OCI-LY3 (cell line): ENCODE measurements around the gene SLC6A4.

ENCODE experiments used
- H2AFZ ChIP-seq: fragments of 200-600, 300-600 bp; shearing (Covaris generic); 2 replicates; pipeline ENCODE4 v1.6.0; 2014; ENCODE audit warnings: antibody characterized with exemption, low read depth, low read length
- H3K27ac ChIP-seq: fragments of 200-600, 300-600 bp; sonication (generic); 2 replicates; pipeline ENCODE4 v1.5.1; 2014; ENCODE audit warnings: mild to moderate bottlenecking, low read length, moderate library complexity, mixed read lengths
- H3K27me3 ChIP-seq: fragments of 200-600, 300-600 bp; sonication (generic); 2 replicates; pipeline ENCODE4 v1.6.1; 2014; ENCODE audit warnings: low read depth, low read length, mixed read lengths
- H3K36me3 ChIP-seq: fragments of 200-600, 300-600 bp; sonication (generic); replicated peaks from 2 replicates; pipeline ENCODE3; 2014; ENCODE audit warnings: low read depth, low read length, mixed read lengths
- H3K4me1 ChIP-seq: fragments of 300-600, 200-600 bp; sonication (generic); 2 replicates; pipeline ENCODE4 v1.6.1; 2014; ENCODE audit warnings: low read length, mixed read lengths
- H3K4me2 ChIP-seq: fragments of 200-600, 300-600 bp; sonication (generic); 2 replicates; pipeline ENCODE4 v1.6.1; 2014; ENCODE audit warnings: low read length, mixed read lengths
- H3K4me3 ChIP-seq: fragments of 300-600, 200-600 bp; sonication (generic); 2 replicates; pipeline ENCODE4 v1.5.1; 2014; ENCODE audit warnings: antibody characterized with exemption, mild to moderate bottlenecking, low read length, moderate library complexity
- H3K79me2 ChIP-seq: fragments of 300-600, 200-600 bp; shearing (Covaris generic); 2 replicates; pipeline ENCODE4 v1.6.1; 2014; ENCODE audit warnings: mild to moderate bottlenecking, low read length, mixed read lengths
- H3K9ac ChIP-seq: fragments of 300-600, 200-600 bp; shearing (Covaris generic); 2 replicates; pipeline ENCODE4 v1.6.0; 2014; ENCODE audit warnings: mild to moderate bottlenecking, low read length, moderate library complexity
- H3K9me3 ChIP-seq: fragments of 200-600, 300-600 bp; shearing (Covaris generic); 2 replicates; pipeline ENCODE4 v1.6.1; 2014; ENCODE audit warnings: low read length, mixed read lengths; ENCODE audit not compliant: insufficient read depth
- H4K20me1 ChIP-seq: fragments of 200-600, 300-600 bp; sonication (generic); 2 replicates; pipeline ENCODE4 v1.6.1; 2016; ENCODE audit warnings: low read length, mixed read lengths; ENCODE audit not compliant: insufficient read depth
- CTCF ChIP-seq: fragments of 200-600, 300-600 bp; sonication (generic); IDR thresholded peaks from 2 replicates; pipeline ENCODE4 v1.5.1; 2014; ENCODE audit warnings: antibody characterized with exemption, low read length, low read depth
- EZH2phosphoT487 ChIP-seq: fragments of 200-600 bp; shearing (Covaris generic); IDR thresholded peaks from 2 replicates; pipeline ENCODE4 v1.6.1; 2018; ENCODE audit warnings: antibody characterized with exemption, mixed run types, low read depth

The SLC6A4 gene

GRCh38 chr17:30225112-30225511 is 10.4 kb downstream of the SLC6A4 start:
- TF ChIP-seq EZH2phosphoT487: no peak
- no peak for TF ChIP-seq CTCF
- Histone ChIP-seq H3K27ac (no peak overlapping the region), H3K9me3 (no peaks in the 10 kb centered on the region)

GRCh38 chr17:30224419-30224960 is 11.0 kb downstream of the SLC6A4 start:
- Histone ChIP-seq H3K9ac (no peak overlapping the region), H2AFZ (no peak overlapping the region), H3K4me3 (no peak overlapping the region), H3K4me2 (no peak overlapping the region), H3K79me2 (no peaks in the 10 kb centered on the region), H3K9me3 (no peaks in the 10 kb centered on the region), H3K4me1 (no peaks in the 10 kb centered on the region), H3K36me3 (no peaks in the 10 kb centered on the region), H3K27me3 (peaks cover 53% of the 10 kb centered on the region), H3K27ac (no peak overlapping the region), H4K20me1 (no peaks in the 10 kb centered on the region)
- TF ChIP-seq EZH2phosphoT487 (no peak), CTCF (no peak)

More at GRCh38 chr17:30225112-30225511, 10.4 kb downstream of the SLC6A4 start:
- no peak overlapping the region for H3K9ac ChIP-seq
- no peaks in the 10 kb centered on the region for H3K36me3 ChIP-seq
- H3K27me3 ChIP-seq: peaks cover 46% of the 10 kb centered on the region
- no peak overlapping the region for H3K4me2 ChIP-seq
- no peaks in the 10 kb centered on the region for H4K20me1 ChIP-seq
- H3K79me2 ChIP-seq: no peaks in the 10 kb centered on the region
- peaks cover 2% of the 10 kb centered on the region; the same call in 1 of the 2 replicates for H3K4me1 ChIP-seq
- H3K4me3 ChIP-seq: no peak overlapping the region
- no peak overlapping the region for H2AFZ ChIP-seq

- Histone ChIP-seq H3K4me1 (peaks cover 8% of the 10 kb centered on the region; the same call in 1 of the 2 replicates), H3K27me3 (peaks cover 59% of the 10 kb centered on the region), H3K9me3 (no peaks in the 10 kb centered on the region), H3K27ac (no peak overlapping the region), H3K79me2 (no peaks in the 10 kb centered on the region), H4K20me1 (peaks cover 3% of the 10 kb centered on the region; the same call in 1 of the 2 replicates), H2AFZ (no peak overlapping the region), H3K36me3 (no peaks in the 10 kb centered on the region), H3K4me2 (no peak overlapping the region), H3K4me3 (no peak overlapping the region), H3K9ac (no peak overlapping the region)
- no peak for TF ChIP-seq EZH2phosphoT487
- no peak for TF ChIP-seq CTCF
These were observed 12.7 kb downstream of the SLC6A4 start for GRCh38 chr17:30222721-30223175.

- Histone ChIP-seq H4K20me1 (peaks cover 3% of the 10 kb centered on the region; the same call in 1 of the 2 replicates), H3K9me3 (no peaks in the 10 kb centered on the region), H3K9ac (no peak overlapping the region), H3K27ac (no peak overlapping the region), H2AFZ (no peak overlapping the region), H3K4me2 (no peak overlapping the region), H3K4me3 (no peak overlapping the region), H3K79me2 (no peaks in the 10 kb centered on the region), H3K4me1 (peaks cover 8% of the 10 kb centered on the region; the same call in 1 of the 2 replicates), H3K36me3 (no peaks in the 10 kb centered on the region), H3K27me3 (peaks cover 60% of the 10 kb centered on the region)
- TF ChIP-seq EZH2phosphoT487: no peak
- no peak for TF ChIP-seq CTCF
These were observed 13.2 kb downstream of the SLC6A4 start for GRCh38 chr17:30222251-30222650.
